ENCODE results near the gene CCNG2.

CCNG2 gene

DNA sequence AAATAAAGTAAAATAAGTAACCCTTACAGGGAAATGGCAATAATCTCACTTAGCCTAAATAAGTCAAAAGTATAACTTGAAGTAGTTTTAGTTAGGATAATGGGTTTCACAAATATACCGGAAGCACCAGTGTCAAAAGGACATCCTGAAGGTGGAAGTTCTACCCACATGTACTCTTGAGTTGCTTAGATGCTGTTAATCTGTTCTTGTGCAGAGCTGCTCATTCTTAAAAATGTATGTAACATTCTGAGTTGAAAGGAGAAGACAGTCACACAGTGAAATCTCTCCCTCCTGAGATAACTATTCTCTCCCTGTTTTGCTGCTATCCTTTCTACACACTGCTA is 11.2 kb upstream of the CCNG2 start:
- TF ChIP-seq, protein P1, sequence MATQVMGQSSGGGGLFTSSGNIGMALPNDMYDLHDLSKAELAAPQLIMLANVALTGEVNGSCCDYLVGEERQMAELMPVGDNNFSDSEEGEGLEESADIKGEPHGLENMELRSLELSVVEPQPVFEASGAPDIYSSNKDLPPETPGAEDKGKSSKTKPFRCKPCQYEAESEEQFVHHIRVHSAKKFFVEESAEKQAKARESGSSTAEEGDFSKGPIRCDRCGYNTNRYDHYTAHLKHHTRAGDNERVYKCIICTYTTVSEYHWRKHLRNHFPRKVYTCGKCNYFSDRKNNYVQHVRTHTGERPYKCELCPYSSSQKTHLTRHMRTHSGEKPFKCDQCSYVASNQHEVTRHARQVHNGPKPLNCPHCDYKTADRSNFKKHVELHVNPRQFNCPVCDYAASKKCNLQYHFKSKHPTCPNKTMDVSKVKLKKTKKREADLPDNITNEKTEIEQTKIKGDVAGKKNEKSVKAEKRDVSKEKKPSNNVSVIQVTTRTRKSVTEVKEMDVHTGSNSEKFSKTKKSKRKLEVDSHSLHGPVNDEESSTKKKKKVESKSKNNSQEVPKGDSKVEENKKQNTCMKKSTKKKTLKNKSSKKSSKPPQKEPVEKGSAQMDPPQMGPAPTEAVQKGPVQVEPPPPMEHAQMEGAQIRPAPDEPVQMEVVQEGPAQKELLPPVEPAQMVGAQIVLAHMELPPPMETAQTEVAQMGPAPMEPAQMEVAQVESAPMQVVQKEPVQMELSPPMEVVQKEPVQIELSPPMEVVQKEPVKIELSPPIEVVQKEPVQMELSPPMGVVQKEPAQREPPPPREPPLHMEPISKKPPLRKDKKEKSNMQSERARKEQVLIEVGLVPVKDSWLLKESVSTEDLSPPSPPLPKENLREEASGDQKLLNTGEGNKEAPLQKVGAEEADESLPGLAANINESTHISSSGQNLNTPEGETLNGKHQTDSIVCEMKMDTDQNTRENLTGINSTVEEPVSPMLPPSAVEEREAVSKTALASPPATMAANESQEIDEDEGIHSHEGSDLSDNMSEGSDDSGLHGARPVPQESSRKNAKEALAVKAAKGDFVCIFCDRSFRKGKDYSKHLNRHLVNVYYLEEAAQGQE (IDR thresholded peaks at IDR 0.05; ENCODE audit: insufficient replicate concordance, low read depth): no peak
- no peak for TF ChIP-seq SPI1 (IDR thresholded peaks at IDR 0.05; ENCODE audit: borderline replicate concordance, low read depth)
- no peak for TF ChIP-seq CTCF (IDR thresholded peaks at IDR 0.05; ENCODE audit: insufficient read depth, low read length)
- TF ChIP-seq GABPA (IDR thresholded peaks at IDR 0.05; ENCODE audit: low read depth): no peak
- TF ChIP-seq POLR2AphosphoS5 (IDR thresholded peaks at IDR 0.05; ENCODE audit: low read depth): no peak
- DNase-seq (ENCODE audit: low read depth in 1 of 2, low spot score in 1 of 2): peak in 1 of 2 experiments; percentile 43
- H3K4me3 ChIP-seq (replicated peaks; ENCODE audit: insufficient read depth, low read length): no peak overlapping the region
- H3K27me3 ChIP-seq (ENCODE audit: insufficient read depth, poor library complexity, severe bottlenecking): no peaks in the 10 kb centered on the region
- peak overlapping the region; percentile 58 for H3K27ac ChIP-seq (replicated peaks)

DNA sequence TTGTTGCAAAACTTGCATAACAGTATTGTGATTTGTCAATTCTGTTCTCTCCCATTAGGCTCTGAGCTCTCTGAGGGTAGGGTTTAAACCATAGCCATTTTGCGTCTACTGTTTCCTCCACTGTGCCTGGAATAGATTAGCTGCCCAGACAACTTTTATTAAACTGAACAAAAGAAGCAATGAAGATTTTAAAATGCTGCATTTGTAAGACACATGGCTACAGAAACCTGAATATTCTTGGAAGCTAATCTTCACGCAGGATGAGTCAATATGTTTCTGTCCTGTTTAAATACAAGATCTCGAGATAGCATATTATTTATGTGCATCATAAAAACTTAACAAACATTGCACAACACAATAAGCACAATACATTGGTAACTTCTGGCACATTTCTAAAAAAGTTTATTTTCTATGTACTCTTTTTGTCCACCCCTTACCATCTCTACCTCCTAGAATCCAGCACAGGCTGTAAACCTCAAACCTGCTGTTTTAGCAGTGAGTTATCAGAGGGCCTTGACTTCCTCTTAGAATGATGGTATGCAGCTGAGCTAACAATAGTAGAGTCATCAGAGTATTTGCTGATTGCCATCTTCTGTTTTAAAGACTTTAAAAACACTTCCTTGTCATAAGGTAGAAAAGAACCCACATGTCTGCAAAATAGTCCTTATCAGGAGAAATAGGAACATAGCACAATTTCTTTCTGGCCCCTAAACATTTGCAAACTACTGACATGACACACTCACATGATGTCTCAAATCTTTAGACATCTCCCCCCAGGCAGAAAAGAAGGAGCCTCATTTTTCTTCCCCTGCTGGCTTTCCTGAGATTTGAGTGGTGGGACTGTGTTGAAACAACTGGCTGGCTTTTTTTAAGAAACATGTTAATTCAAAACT is 10.6 kb upstream of the CCNG2 start:
- TF ChIP-seq CTCF (IDR thresholded peaks at IDR 0.05; ENCODE audit: insufficient read depth, low read length) (no peak), SPI1 (IDR thresholded peaks at IDR 0.05; ENCODE audit: borderline replicate concordance, low read depth) (peak; percentile 63; the same call in 1 of the 2 replicates)
- H3K27ac ChIP-seq (replicated peaks): peak overlapping the region; percentile 58
- H3K27me3 ChIP-seq (ENCODE audit: insufficient read depth, poor library complexity, severe bottlenecking): no peaks in the 10 kb centered on the region
- no peak overlapping the region for H3K4me3 ChIP-seq (replicated peaks; ENCODE audit: insufficient read depth, low read length)
- DNase-seq (ENCODE audit: low read depth in 1 of 2, low spot score in 1 of 2): peak in 1 of 2 experiments; percentile 25

GRCh38 chr4:77147079-77147782 is 9.8 kb upstream of the CCNG2 start:
- no peak for TF ChIP-seq POLR2AphosphoS5 (IDR thresholded peaks at IDR 0.05; ENCODE audit: low read depth)
- no peak for TF ChIP-seq SPI1 (IDR thresholded peaks at IDR 0.05; ENCODE audit: borderline replicate concordance, low read depth)
- TF ChIP-seq, protein P1 (IDR thresholded peaks at IDR 0.05; ENCODE audit: insufficient replicate concordance, low read depth): no peak
- no peak for TF ChIP-seq CTCF (IDR thresholded peaks at IDR 0.05; ENCODE audit: insufficient read depth, low read length)
- no peak for TF ChIP-seq GABPA (IDR thresholded peaks at IDR 0.05; ENCODE audit: low read depth)
- Histone ChIP-seq H3K4me3 (replicated peaks; ENCODE audit: insufficient read depth, low read length) (no peak overlapping the region), H3K27me3 (ENCODE audit: insufficient read depth, poor library complexity, severe bottlenecking) (no peaks in the 10 kb centered on the region), H3K27ac (replicated peaks) (peak overlapping the region; percentile 58)
- DNase-seq (ENCODE audit: low read depth in 1 of 2, low spot score in 1 of 2): no peak
